HepG2 (cell line): ENCODE measurements around the gene PDPR. TPM values are rescaled to one million over a fixed set of nuclear protein-coding genes. Genes with fewer than 3 reads are reported as not detected.

ENCODE experiments used
- GZF1 ChIP-seq: sonication (generic); formaldehyde crosslinking; IDR thresholded peaks from 2 replicates; pipeline ENCODE4 v1.5.1; 2020; ENCODE audit warnings: mild to moderate bottlenecking, missing genetic modification reagents
- NFKBIZ ChIP-seq: IDR thresholded peaks from 2 replicates; pipeline ENCODE4 v1.6.1; 2018; ENCODE audit warnings: missing genetic modification reagents, missing compliant biosample characterization
- RFXAP ChIP-seq: sonication (generic); formaldehyde crosslinking; IDR thresholded peaks from 2 replicates; pipeline ENCODE4 v1.4.0; 2020; ENCODE audit warnings: missing genetic modification reagents, borderline replicate concordance
- ZBTB38 ChIP-seq: sonication (generic); formaldehyde crosslinking; IDR thresholded peaks from 2 replicates; pipeline ENCODE4 v1.5.1; 2020; ENCODE audit warnings: mild to moderate bottlenecking, missing genetic modification reagents
- ZNF788 ChIP-seq: sonication (generic); formaldehyde crosslinking; IDR thresholded peaks from 2 replicates; pipeline ENCODE4 v1.5.0; 2020; ENCODE audit warnings: mild to moderate bottlenecking, missing genetic modification reagents, borderline replicate concordance
- ZNF891 ChIP-seq: sonication (generic); formaldehyde crosslinking; IDR thresholded peaks from 2 replicates; pipeline ENCODE4 v1.5.0; 2020; ENCODE audit warnings: mild to moderate bottlenecking, missing genetic modification reagents
- polyA plus RNA-seq, 8 experiments: library from polyadenylated mRNA; depleted of rRNA in 3 of 8; stranded (reverse) in 7 of 8; unstranded in 1 of 8; fragments of >200 nt; fragmentation: Illumina TruSeq in 4 of 8; extraction: Trizol in 4 of 8; gene quantifications; 2 replicates each; pipeline versions ENCODE4 v1.2.1 to v1.2.3, GENCODE V29; 2011 to 2016; ENCODE audit warnings: low read depth in 4 of 8, missing spikeins in 1 of 8, mixed read lengths in 1 of 8; ENCODE audit not compliant: insufficient read depth in 1 of 8
- total RNA-seq, 5 experiments: library from RNA; depleted of rRNA; stranded (reverse); fragments of >200 nt; fragmentation: Illumina TruSeq; extraction: Trizol; gene quantifications; 2 replicates each; pipeline ENCODE4 v1.2.3, GENCODE V29; 2016; ENCODE audit warnings: low read depth in 1 of 5
- TF ChIP-seq, protein P1 (sequence below): sonication (generic); formaldehyde crosslinking; IDR thresholded peaks from 2 replicates; pipeline ENCODE4 v1.4.0; 2020; ENCODE audit warnings: missing genetic modification reagents
- TF ChIP-seq, protein P2 (sequence below): sonication (generic); formaldehyde crosslinking; IDR thresholded peaks from 2 replicates; pipeline ENCODE4 v1.4.0; 2020; ENCODE audit warnings: mild to moderate bottlenecking, missing genetic modification reagents
- TF ChIP-seq, protein P3 (sequence below): sonication (generic); formaldehyde crosslinking; IDR thresholded peaks from 2 replicates; pipeline ENCODE4 v1.5.0; 2020; ENCODE audit warnings: missing genetic modification reagents
- TF ChIP-seq, protein P4 (sequence below): sonication (generic); formaldehyde crosslinking; IDR thresholded peaks from 2 replicates; pipeline ENCODE4 v1.4.0; 2020; ENCODE audit warnings: low read depth, missing genetic modification reagents

The PDPR gene
- total and polyA plus RNA-seq, 2 of the 13 experiments (the other 11 are each of a cell fraction or from before 2014, with no cell fraction given) = 19.5 to 29.9 TPM

DNA sequence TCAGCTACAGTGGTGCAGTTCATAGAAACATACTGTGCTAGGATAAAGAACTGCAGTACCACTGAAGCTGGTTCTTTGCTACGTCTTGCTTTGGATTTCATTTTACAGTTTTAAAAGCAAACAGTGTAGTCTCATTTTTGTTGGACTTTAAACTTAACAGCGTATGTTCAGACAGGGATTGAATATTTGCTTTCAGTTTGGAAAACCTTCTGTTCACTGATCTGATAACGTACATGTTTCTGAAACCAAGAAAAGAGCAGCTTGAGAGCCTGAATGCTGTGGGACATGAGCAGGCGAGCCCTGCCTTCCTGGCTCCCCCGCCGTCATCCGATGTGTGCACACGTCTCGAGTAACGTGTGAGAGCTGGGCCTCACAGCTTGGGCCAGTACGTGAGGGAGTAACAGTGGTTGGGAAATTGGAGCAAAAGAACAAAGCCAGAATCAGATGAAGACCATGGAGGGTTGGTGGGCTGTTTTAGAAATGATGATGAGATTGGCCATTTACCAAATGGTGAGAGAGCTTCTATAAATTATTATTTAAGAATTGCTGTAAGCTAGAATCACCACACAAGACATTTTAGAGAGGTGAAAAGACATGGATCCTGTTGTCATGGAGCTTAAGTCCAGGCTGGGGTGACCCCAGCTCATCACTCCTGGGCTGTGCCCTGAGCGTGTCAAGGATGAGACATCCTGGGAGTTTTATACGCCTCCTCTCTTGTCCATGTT is 38.6 kb downstream of the PDPR start (continued):
- TF ChIP-seq RFXAP (CRISPR knock-in tag) (0 out of 2 replicates have a peak, but pooled peaks have one; percentile 40), NFKBIZ (CRISPR knock-in tag) (peak; percentile 46; the same call in 1 of the 2 replicates), ZBTB38 (CRISPR knock-in tag) (peak; percentile 69; the same call in 1 of the 2 replicates), ZNF891 (CRISPR knock-in tag) (no peak), GZF1 (CRISPR knock-in tag) (0 out of 2 replicates have a peak, but pooled peaks have one; percentile 42), ZNF788 (CRISPR knock-in tag) (0 out of 2 replicates have a peak, but pooled peaks have one; percentile 15)
- TF ChIP-seq, protein P1, sequence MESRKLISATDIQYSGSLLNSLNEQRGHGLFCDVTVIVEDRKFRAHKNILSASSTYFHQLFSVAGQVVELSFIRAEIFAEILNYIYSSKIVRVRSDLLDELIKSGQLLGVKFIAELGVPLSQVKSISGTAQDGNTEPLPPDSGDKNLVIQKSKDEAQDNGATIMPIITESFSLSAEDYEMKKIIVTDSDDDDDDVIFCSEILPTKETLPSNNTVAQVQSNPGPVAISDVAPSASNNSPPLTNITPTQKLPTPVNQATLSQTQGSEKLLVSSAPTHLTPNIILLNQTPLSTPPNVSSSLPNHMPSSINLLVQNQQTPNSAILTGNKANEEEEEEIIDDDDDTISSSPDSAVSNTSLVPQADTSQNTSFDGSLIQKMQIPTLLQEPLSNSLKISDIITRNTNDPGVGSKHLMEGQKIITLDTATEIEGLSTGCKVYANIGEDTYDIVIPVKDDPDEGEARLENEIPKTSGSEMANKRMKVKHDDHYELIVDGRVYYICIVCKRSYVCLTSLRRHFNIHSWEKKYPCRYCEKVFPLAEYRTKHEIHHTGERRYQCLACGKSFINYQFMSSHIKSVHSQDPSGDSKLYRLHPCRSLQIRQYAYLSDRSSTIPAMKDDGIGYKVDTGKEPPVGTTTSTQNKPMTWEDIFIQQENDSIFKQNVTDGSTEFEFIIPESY (CRISPR knock-in tag) = no peak
- TF ChIP-seq, protein P2, sequence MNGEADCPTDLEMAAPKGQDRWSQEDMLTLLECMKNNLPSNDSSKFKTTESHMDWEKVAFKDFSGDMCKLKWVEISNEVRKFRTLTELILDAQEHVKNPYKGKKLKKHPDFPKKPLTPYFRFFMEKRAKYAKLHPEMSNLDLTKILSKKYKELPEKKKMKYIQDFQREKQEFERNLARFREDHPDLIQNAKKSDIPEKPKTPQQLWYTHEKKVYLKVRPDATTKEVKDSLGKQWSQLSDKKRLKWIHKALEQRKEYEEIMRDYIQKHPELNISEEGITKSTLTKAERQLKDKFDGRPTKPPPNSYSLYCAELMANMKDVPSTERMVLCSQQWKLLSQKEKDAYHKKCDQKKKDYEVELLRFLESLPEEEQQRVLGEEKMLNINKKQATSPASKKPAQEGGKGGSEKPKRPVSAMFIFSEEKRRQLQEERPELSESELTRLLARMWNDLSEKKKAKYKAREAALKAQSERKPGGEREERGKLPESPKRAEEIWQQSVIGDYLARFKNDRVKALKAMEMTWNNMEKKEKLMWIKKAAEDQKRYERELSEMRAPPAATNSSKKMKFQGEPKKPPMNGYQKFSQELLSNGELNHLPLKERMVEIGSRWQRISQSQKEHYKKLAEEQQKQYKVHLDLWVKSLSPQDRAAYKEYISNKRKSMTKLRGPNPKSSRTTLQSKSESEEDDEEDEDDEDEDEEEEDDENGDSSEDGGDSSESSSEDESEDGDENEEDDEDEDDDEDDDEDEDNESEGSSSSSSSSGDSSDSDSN (CRISPR knock-in tag) = peak; percentile 70
- TF ChIP-seq, protein P3, sequence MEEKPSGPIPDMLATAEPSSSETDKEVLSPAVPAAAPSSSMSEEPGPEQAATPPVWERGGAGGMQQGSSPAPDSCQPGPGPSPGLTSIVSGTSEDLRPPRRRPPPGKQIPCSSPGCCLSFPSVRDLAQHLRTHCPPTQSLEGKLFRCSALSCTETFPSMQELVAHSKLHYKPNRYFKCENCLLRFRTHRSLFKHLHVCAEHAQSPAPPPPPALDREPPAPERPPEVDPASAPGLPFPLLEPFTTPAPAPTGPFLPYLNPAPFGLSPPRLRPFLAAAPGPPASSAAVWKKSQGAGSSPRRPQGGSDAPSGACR (CRISPR knock-in tag) = 0 out of 2 replicates have a peak, but pooled peaks have one; percentile 65
- TF ChIP-seq, protein P4, sequence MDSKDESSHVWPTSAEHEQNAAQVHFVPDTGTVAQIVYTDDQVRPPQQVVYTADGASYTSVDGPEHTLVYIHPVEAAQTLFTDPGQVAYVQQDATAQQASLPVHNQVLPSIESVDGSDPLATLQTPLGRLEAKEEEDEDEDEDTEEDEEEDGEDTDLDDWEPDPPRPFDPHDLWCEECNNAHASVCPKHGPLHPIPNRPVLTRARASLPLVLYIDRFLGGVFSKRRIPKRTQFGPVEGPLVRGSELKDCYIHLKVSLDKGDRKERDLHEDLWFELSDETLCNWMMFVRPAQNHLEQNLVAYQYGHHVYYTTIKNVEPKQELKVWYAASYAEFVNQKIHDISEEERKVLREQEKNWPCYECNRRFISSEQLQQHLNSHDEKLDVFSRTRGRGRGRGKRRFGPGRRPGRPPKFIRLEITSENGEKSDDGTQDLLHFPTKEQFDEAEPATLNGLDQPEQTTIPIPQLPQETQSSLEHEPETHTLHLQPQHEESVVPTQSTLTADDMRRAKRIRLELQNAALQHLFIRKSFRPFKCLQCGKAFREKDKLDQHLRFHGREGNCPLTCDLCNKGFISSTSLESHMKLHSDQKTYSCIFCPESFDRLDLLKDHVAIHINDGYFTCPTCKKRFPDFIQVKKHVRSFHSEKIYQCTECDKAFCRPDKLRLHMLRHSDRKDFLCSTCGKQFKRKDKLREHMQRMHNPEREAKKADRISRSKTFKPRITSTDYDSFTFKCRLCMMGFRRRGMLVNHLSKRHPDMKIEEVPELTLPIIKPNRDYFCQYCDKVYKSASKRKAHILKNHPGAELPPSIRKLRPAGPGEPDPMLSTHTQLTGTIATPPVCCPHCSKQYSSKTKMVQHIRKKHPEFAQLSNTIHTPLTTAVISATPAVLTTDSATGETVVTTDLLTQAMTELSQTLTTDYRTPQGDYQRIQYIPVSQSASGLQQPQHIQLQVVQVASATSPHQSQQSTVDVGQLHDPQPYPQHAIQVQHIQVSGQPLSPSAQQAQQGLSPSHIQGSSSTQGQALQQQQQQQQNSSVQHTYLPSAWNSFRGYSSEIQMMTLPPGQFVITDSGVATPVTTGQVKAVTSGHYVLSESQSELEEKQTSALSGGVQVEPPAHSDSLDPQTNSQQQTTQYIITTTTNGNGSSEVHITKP (CRISPR knock-in tag) = 0 out of 2 replicates have a peak, but pooled peaks have one; percentile 31
